ENCODE data around the gene MOB2.

The MOB2 gene

GRCh38 chr11:1481861-1482441 is 4.6 kb downstream of the MOB2 start:
- no peak overlapping the region for H3K27ac ChIP-seq (ENCODE audit: low read depth, low read length)
- peak overlapping the region in 1 of 5 donors; percentile 19 for H3K9ac ChIP-seq (ENCODE audit: low read length in 5 of 5)

GRCh38 chr11:1481483-1481825 is 5.1 kb downstream of the MOB2 start:
- H3K4me1 ChIP-seq (ENCODE audit: control insufficient read depth in 5 of 5, insufficient read depth in 5 of 5, low read length in 5 of 5), result peaks cover 6 to 75% (median 62%) of the 10 kb centered on the region in 5 donors
- H3K9ac ChIP-seq (ENCODE audit: low read length in 5 of 5), result peak overlapping the region in 1 of 5 donors; percentile 44
- H3K27me3 ChIP-seq (ENCODE audit: control insufficient read depth in 5 of 5, insufficient read depth in 4 of 5, low read length in 5 of 5), result no peaks in the 10 kb centered on the region
- no peak overlapping the region for H3K27ac ChIP-seq (ENCODE audit: low read depth, low read length)
- peaks cover 4 to 46% (median 43%) of the 10 kb centered on the region in 5 donors for H3K36me3 ChIP-seq (ENCODE audit: control insufficient read depth in 5 of 5, insufficient read depth in 5 of 5, low read length in 5 of 5)
- no peak overlapping the region for H3K4me3 ChIP-seq (ENCODE audit: low read depth in 1 of 5, low read length in 5 of 5)
- H3K9me3 ChIP-seq (ENCODE audit: control insufficient read depth in 5 of 5, low read length in 5 of 5), result no peaks in the 10 kb centered on the region

More at GRCh38 chr11:1481861-1482441, 4.6 kb downstream of the MOB2 start:
- Histone ChIP-seq H3K4me1 (ENCODE audit: control insufficient read depth in 5 of 5, insufficient read depth in 5 of 5, low read length in 5 of 5) (peaks cover 7 to 79% (median 67%) of the 10 kb centered on the region in 5 donors), H3K4me3 (ENCODE audit: low read depth in 1 of 5, low read length in 5 of 5) (no peak overlapping the region), H3K9me3 (ENCODE audit: control insufficient read depth in 5 of 5, low read length in 5 of 5) (no peaks in the 10 kb centered on the region), H3K36me3 (ENCODE audit: control insufficient read depth in 5 of 5, insufficient read depth in 5 of 5, low read length in 5 of 5) (peaks cover 0 to 44% (median 39%) of the 10 kb centered on the region in 5 donors), H3K27me3 (ENCODE audit: control insufficient read depth in 5 of 5, insufficient read depth in 4 of 5, low read length in 5 of 5) (no peaks in the 10 kb centered on the region)

GRCh38 chr11:1480555-1481482 is 5.8 kb downstream of the MOB2 start:
- Histone ChIP-seq H3K27ac (ENCODE audit: low read depth, low read length) (no peak overlapping the region), H3K9ac (ENCODE audit: low read length in 5 of 5) (peak overlapping the region in 1 of 5 donors; percentile 44), H3K36me3 (ENCODE audit: control insufficient read depth in 5 of 5, insufficient read depth in 5 of 5, low read length in 5 of 5) (peaks cover 8 to 51% (median 46%) of the 10 kb centered on the region in 5 donors), H3K9me3 (ENCODE audit: control insufficient read depth in 5 of 5, low read length in 5 of 5) (no peaks in the 10 kb centered on the region), H3K4me3 (ENCODE audit: low read depth in 1 of 5, low read length in 5 of 5) (no peak overlapping the region), H3K27me3 (ENCODE audit: control insufficient read depth in 5 of 5, insufficient read depth in 4 of 5, low read length in 5 of 5) (no peaks in the 10 kb centered on the region), H3K4me1 (ENCODE audit: control insufficient read depth in 5 of 5, insufficient read depth in 5 of 5, low read length in 5 of 5) (peaks cover 3 to 69% (median 56%) of the 10 kb centered on the region in 5 donors)

GRCh38 chr11:1480191-1480554 is 6.4 kb downstream of the MOB2 start:
- H3K4me3 ChIP-seq (ENCODE audit: low read depth in 1 of 5, low read length in 5 of 5), result no peak overlapping the region
- H3K27me3 ChIP-seq (ENCODE audit: control insufficient read depth in 5 of 5, insufficient read depth in 4 of 5, low read length in 5 of 5), result no peaks in the 10 kb centered on the region
- H3K4me1 ChIP-seq (ENCODE audit: control insufficient read depth in 5 of 5, insufficient read depth in 5 of 5, low read length in 5 of 5), result peaks cover 3 to 63% (median 50%) of the 10 kb centered on the region in 5 donors
- no peaks in the 10 kb centered on the region for H3K9me3 ChIP-seq (ENCODE audit: control insufficient read depth in 5 of 5, low read length in 5 of 5)
- H3K9ac ChIP-seq (ENCODE audit: low read length in 5 of 5), result no peak overlapping the region
- H3K27ac ChIP-seq (ENCODE audit: low read depth, low read length), result no peak overlapping the region
- H3K36me3 ChIP-seq (ENCODE audit: control insufficient read depth in 5 of 5, insufficient read depth in 5 of 5, low read length in 5 of 5), result peaks cover 8 to 58% (median 53%) of the 10 kb centered on the region in 5 donors

GRCh38 chr11:1479678-1480118 is 6.9 kb downstream of the MOB2 start:
- Histone ChIP-seq H3K27me3 (ENCODE audit: control insufficient read depth in 5 of 5, insufficient read depth in 4 of 5, low read length in 5 of 5) (no peaks in the 10 kb centered on the region), H3K27ac (ENCODE audit: low read depth, low read length) (no peak overlapping the region), H3K9me3 (ENCODE audit: control insufficient read depth in 5 of 5, low read length in 5 of 5) (no peaks in the 10 kb centered on the region), H3K9ac (ENCODE audit: low read length in 5 of 5) (peak overlapping the region in 1 of 5 donors; percentile 39), H3K36me3 (ENCODE audit: control insufficient read depth in 5 of 5, insufficient read depth in 5 of 5, low read length in 5 of 5) (peaks cover 11 to 61% (median 57%) of the 10 kb centered on the region in 5 donors), H3K4me1 (ENCODE audit: control insufficient read depth in 5 of 5, insufficient read depth in 5 of 5, low read length in 5 of 5) (peaks cover 3 to 58% (median 45%) of the 10 kb centered on the region in 5 donors), H3K4me3 (ENCODE audit: low read depth in 1 of 5, low read length in 5 of 5) (no peak overlapping the region)

GRCh38 chr11:1479006-1479677 is 7.4 kb downstream of the MOB2 start:
- Histone ChIP-seq H3K4me3 (ENCODE audit: low read depth in 1 of 5, low read length in 5 of 5) (no peak overlapping the region), H3K36me3 (ENCODE audit: control insufficient read depth in 5 of 5, insufficient read depth in 5 of 5, low read length in 5 of 5) (peaks cover 13 to 66% (median 63%) of the 10 kb centered on the region in 5 donors), H3K4me1 (ENCODE audit: control insufficient read depth in 5 of 5, insufficient read depth in 5 of 5, low read length in 5 of 5) (peaks cover 3 to 52% (median 39%) of the 10 kb centered on the region in 5 donors), H3K27me3 (ENCODE audit: control insufficient read depth in 5 of 5, insufficient read depth in 4 of 5, low read length in 5 of 5) (no peaks in the 10 kb centered on the region), H3K9me3 (ENCODE audit: control insufficient read depth in 5 of 5, low read length in 5 of 5) (no peaks in the 10 kb centered on the region), H3K9ac (ENCODE audit: low read length in 5 of 5) (peak overlapping the region in 1 of 5 donors; percentile 39), H3K27ac (ENCODE audit: low read depth, low read length) (no peak overlapping the region)

- no peak overlapping the region for H3K4me3 ChIP-seq (ENCODE audit: low read depth in 1 of 5, low read length in 5 of 5)
- H3K9me3 ChIP-seq (ENCODE audit: control insufficient read depth in 5 of 5, low read length in 5 of 5), result no peaks in the 10 kb centered on the region
- H3K36me3 ChIP-seq (ENCODE audit: control insufficient read depth in 5 of 5, insufficient read depth in 5 of 5, low read length in 5 of 5), result peaks cover 14 to 72% (median 69%) of the 10 kb centered on the region in 5 donors
- no peaks in the 10 kb centered on the region for H3K27me3 ChIP-seq (ENCODE audit: control insufficient read depth in 5 of 5, insufficient read depth in 4 of 5, low read length in 5 of 5)
- H3K9ac ChIP-seq (ENCODE audit: low read length in 5 of 5), result no peak overlapping the region
- H3K4me1 ChIP-seq (ENCODE audit: control insufficient read depth in 5 of 5, insufficient read depth in 5 of 5, low read length in 5 of 5), result peaks cover 3 to 46% (median 33%) of the 10 kb centered on the region in 5 donors
- no peak overlapping the region for H3K27ac ChIP-seq (ENCODE audit: low read depth, low read length)
Observed at GRCh38 chr11:1478544-1478943, 8.0 kb downstream of the MOB2 start.

- no peaks in the 10 kb centered on the region for H3K9me3 ChIP-seq (ENCODE audit: control insufficient read depth in 5 of 5, low read length in 5 of 5)
- no peak overlapping the region for H3K4me3 ChIP-seq (ENCODE audit: low read depth in 1 of 5, low read length in 5 of 5)
- H3K36me3 ChIP-seq (ENCODE audit: control insufficient read depth in 5 of 5, insufficient read depth in 5 of 5, low read length in 5 of 5), result peaks cover 14 to 77% (median 74%) of the 10 kb centered on the region in 5 donors
- H3K27me3 ChIP-seq (ENCODE audit: control insufficient read depth in 5 of 5, insufficient read depth in 4 of 5, low read length in 5 of 5), result no peaks in the 10 kb centered on the region
- no peak overlapping the region for H3K27ac ChIP-seq (ENCODE audit: low read depth, low read length)
- peaks cover 0 to 41% (median 28%) of the 10 kb centered on the region in 5 donors for H3K4me1 ChIP-seq (ENCODE audit: control insufficient read depth in 5 of 5, insufficient read depth in 5 of 5, low read length in 5 of 5)
- no peak overlapping the region for H3K9ac ChIP-seq (ENCODE audit: low read length in 5 of 5)
Observed at GRCh38 chr11:1478011-1478410, 8.6 kb downstream of the MOB2 start.

GRCh38 chr11:1476940-1477736 is 9.4 kb downstream of the MOB2 start:
- Histone ChIP-seq H3K36me3 (ENCODE audit: control insufficient read depth in 5 of 5, insufficient read depth in 5 of 5, low read length in 5 of 5) (peaks cover 14 to 86% (median 82%) of the 10 kb centered on the region in 5 donors), H3K27ac (ENCODE audit: low read depth, low read length) (no peak overlapping the region), H3K27me3 (ENCODE audit: control insufficient read depth in 5 of 5, insufficient read depth in 4 of 5, low read length in 5 of 5) (no peaks in the 10 kb centered on the region)

More at GRCh38 chr11:1476940-1477736, 9.4 kb downstream of the MOB2 start:
- Histone ChIP-seq H3K9me3 (ENCODE audit: control insufficient read depth in 5 of 5, low read length in 5 of 5) (no peaks in the 10 kb centered on the region), H3K4me1 (ENCODE audit: control insufficient read depth in 5 of 5, insufficient read depth in 5 of 5, low read length in 5 of 5) (peaks cover 0 to 32% (median 19%) of the 10 kb centered on the region in 5 donors), H3K4me3 (ENCODE audit: low read depth in 1 of 5, low read length in 5 of 5) (no peak overlapping the region), H3K9ac (ENCODE audit: low read length in 5 of 5) (no peak overlapping the region)

All from subcutaneous abdominal adipose tissue (tissue), 5 donors.